Ramos (cell line): Measurements from ENCODE around the gene AMPD2.

Experiments used
- in situ Hi-C: fragments of 300-500 bp; cut with MboI; formaldehyde crosslinking; loops from one replicate; pipeline ENCODE4 v1.14.3; 2022; ENCODE audit warnings: low sequenced_read_pairs; ENCODE audit not compliant: unreplicated experiment

The AMPD2 gene

DNA sequence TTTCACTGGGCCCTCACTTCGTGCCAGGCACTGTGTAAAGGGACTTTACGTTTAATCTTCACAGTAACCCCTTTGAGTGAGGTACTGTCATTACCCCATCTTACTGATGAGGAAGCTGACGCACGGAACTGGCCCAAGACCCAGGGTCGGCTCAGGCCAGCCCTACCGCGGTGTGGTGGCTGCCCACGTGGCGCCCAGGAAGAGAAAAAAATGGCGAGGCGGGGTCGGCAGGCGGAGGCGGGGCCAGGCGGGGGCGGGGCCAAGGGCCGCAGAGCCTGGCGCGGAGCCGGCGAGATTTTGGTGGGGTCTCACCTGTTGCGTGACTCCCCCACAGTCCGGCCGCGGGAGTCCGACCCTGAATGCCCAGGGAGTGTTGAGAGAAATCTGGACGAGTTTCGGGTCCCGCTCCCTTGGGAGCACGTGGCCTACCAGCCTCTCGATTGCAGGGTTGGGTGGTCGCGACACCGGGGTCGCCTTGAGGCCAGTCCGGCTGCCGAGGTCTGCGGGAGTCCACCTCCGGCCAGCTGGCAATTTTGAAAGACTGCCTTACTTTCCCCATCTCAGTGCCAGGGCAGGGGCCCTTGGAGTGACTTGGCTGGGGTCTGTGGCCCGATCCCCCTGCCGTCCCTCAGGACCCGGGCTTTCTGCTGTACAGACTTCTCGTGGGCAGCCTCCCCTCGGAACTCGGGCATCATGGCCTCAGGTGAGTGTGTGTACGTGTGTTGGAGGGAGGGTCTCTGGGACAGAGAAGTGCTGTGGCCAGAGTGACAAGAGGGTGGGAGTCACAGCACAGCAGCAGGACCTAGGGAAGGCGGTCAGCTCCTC, at the start of gene AMPD2, which contains the start of gene GNAT2:
TSS of gene AMPD2 (plus strand) at position 262 of the 825 bp plus-strand sequence. CDS start 1,339 bp downstream, outside the sequence.
TSS of gene GNAT2 (minus strand) at position 41 of the 825 bp plus-strand sequence. CDS start 6,746 bp downstream, outside the sequence.
- in situ Hi-C loops = no loop called here

DNA sequence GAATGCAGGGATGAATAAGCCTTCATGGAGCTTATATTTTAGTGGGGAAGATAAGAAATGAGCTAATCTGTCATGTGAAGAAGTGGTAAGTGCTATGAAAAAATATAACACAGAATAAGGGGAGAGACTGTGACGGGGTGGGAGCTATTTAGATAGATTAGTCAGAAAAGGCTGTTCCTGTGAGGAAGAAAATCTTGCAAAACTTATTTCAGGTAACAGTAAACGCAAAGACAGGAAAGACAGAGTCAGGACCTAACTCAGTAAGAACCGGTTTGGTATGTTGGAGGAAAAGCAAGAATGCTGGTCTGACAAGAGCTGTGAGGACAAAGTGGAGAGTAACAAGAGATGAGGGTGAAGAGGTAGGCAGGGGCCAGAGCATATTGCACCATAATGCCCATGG, 49.2 kb upstream of the AMPD2 start:
- in situ Hi-C loops = no loop called here

- in situ Hi-C loops = no loop called here
Measured at GRCh38 chr1:109573785-109574184, 45.9 kb upstream of the AMPD2 start.

- in situ Hi-C loops = no loop called here
Measured at GRCh38 chr1:109578947-109579443, 40.6 kb upstream of the AMPD2 start.

DNA sequence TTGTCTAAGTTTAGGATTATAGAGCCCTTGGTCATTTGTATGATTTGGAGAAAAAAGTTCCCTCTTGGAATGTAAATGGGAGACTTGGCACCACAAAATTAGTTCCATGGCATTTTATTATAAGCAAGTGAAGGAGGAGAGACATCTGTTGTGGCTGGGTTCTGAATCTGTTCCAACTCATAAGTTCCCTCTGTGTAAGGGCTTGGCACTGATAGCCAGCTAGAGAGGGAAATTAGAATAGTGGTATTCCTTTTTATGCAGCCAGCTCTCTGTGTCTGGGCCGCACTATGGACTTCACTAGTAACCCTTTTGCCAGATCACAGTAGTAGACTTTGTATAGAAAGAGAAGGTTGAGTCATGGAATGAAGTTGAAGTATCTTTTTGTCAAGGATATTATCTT, 40.1 kb upstream of the AMPD2 start:
- in situ Hi-C loops = no loop called here

DNA sequence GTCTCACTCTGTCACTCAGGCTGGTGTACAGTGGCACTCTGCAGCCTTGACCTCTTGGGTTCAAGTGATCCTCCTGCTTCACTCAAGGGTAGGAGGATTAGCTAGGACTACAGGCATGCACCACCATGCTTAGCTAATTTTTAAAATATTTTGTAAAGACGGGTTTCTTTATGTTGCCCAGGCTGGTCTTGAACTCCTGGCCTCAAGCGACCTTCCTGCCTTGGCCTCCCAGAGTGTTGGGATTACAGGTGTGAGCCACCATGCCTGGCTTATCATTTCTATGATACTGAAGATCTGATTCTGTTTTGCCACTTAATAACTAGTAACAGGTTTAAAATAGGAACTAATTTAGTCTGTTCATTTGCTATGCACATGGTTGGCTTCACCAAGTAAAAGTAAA, 37.6 kb upstream of the AMPD2 start:
- in situ Hi-C loops = no loop called here

DNA sequence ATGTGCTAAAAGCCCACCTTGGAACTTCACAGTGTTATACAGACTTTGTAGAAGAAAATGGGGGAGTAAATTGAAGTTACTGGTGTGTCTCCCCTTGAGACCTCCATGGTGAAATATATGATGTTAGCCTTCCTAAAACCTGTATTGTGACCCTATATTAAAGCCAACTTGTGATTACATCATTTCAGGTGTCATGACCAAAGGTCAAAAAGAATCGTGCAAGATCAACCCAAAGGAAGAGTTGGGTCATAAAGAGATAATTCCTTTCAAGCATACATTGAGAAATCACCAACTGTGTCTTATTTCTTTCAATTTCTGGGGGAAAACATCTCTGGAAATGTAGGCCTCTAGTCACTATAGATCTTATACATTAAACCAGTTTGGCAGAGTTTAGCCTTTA, 34.9 kb upstream of the AMPD2 start:
- in situ Hi-C loops = no loop called here

- in situ Hi-C loops = no loop called here
Measured at GRCh38 chr1:109586055-109586454, 33.6 kb upstream of the AMPD2 start.

- in situ Hi-C loops = no loop called here
Measured at GRCh38 chr1:109589177-109589576, 30.5 kb upstream of the AMPD2 start.

GRCh38 chr1:109589679-109590078, 30.0 kb upstream of the AMPD2 start:
- in situ Hi-C loops = no loop called here

DNA sequence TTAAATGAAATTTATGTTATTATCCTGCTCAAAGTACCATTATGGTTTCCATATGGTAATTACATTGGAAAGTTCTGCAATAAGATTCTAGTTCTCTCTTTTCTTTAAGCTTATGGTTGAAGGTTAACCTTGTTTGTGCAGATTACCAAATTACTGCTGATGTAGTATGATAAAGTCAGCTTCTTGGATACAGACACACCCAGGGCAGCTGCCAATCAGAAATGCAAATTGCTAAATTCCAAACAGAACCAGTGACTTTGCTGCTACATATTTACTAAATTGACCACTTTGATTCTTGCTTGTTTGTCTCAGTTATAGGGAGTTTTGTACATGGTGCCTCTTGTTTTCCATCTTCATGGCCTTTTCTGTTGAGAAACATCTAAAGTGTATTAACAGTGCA, 26.7 kb upstream of the AMPD2 start:
- in situ Hi-C loops = no loop called here

DNA sequence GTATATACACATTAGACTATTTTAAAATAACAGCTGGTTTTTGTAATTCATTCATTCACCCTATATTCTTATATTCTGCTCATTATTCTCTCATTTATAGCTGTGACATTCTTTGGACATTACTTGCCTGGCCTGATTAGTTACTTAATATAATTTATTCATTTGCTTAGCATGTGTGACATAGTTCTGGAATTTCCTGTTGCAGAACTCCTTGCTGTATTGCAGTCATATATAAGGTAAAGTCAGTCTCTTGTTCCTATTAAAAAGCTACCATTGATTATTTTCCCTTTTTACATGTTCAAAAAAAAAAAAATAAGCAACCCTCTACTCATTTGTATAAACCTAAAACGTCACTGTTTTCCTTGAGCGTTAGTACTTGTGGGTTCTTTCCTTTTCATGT, 24.1 kb upstream of the AMPD2 start:
- in situ Hi-C loops = no loop called here

GRCh38 chr1:109598156-109598555, 21.5 kb upstream of the AMPD2 start:
- in situ Hi-C loops = no loop called here

DNA sequence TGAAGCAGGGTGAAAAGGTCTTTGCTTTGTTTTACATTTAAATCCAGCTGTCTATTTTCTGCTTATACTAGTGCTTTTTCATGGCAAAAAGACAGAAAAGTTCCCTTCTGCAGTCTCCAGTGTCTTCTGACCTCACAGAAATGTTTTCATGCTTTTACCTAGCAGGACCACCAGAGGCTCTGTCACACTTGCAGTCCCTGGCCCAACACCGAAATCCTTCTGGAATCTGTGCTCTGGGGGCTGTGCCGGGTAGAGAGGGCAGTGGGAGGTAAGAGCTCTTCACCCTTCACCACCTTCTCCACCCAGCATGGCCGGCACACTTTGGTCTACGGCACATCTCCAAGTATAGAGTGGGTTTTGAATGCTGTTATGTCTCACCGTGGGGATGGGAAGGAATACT, 21.0 kb upstream of the AMPD2 start:
- in situ Hi-C loops = no loop called here

DNA sequence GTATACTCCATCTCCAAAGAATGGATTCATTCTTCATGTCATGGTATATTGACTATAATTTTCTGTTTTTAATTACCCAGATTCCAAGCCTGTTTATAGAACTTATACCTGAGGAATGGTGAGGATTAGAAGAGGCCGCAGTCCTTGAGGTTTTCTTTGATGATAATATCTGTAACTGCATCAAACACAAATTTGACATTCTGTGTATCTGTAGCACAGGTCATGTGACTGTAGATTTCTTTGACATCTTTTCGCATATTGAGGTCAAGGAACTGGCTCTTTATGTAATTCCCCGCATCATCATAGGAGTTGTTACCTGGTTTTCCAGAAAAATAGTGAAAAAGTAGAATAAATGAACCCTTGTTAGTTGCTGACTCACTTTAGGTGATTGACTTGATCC, 16.4 kb upstream of the AMPD2 start:
- in situ Hi-C loops = no loop called here

DNA sequence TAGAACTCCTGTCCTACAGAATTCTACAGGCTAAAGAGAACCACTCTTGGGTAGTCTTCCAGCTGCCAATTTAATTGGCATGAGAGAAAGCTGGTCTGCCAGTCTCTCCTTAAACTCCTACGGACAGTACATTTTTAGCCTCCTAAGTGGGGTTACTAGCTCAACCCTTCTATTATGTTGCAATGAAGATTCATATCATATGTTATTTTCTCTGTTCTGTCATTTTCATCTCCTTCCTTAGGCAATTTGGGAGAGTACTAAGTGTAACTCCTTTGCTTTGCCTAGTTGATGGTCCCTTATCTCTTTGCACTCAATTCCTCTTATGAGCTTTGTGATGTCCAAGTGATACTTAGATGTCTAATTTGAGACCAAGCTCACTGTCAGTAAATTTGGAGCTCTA, 14.3 kb upstream of the AMPD2 start:
- in situ Hi-C loops = no loop called here

DNA sequence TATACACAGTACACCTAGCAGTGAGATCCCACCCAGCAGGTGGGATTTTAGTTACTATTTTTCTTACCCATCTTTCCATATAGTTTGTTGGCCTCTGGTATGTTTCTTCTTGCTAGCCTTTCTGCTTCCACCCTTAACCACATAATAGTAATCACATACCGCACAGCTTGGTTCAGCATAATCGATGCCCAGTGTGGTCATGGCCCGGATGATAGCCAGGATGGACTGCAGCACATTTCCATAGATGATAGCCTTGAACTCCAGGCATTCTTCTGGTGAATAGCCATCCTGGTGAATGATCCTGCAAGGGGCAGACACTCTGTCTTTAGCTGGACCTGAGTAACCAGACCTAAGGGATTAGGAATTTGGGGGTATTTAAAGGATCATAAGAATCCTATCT, 9.8 kb upstream of the AMPD2 start:
- in situ Hi-C loops = no loop called here

GRCh38 chr1:109610609-109611307, 8.9 kb upstream of the AMPD2 start:
- in situ Hi-C loops = no loop called here

DNA sequence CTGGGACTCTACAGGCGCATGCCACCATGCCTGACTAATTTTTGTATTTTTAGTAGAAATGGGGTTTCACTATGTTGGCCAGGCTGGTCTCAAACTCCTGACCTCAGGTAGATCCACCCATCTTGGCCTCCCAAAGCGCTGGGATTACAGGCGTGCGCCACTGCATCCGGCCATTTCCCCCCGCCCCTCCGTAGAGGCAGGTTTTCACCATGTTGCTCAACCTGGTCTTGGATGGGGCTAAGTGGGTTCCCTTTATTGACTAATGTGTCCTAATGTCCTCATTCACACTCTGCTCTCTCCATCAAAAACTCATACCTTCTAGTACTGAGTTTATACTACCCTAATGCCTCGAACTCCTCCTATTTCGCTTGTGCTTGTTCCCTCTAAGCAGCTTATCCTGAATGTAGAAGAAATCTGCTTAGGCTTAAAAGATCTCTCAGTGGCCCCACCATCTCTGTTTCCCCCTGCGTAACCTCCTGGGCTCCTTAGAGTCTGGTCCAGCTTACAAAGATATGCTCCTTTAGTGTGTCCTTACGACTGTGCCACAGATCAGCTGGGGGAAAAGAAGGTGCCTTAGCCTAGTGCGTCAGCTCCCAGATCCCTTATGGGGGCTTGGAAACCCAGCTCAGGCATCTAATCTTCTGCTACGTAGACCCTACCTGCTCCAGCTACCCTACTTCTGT, 8.2 kb upstream of the AMPD2 start:
- in situ Hi-C loops = no loop called here

GRCh38 chr1:109613361-109614147, 6.1 kb upstream of the AMPD2 start:
- in situ Hi-C loops = no loop called here
